ENCODE data around the gene DEFB121. TPM values are rescaled to one million over a fixed set of nuclear protein-coding genes. Genes with fewer than 3 reads are reported as not detected.
"Not testable (repeated sequence)": the region's sequence is repeated elsewhere in the genome, so short reads cannot be mapped to it uniquely, and the experiment has no call there.

The DEFB121 gene
- polyA plus RNA-seq, 1 donor (not counting 4 experiments of a cell fraction or from before 2014, with no cell fraction given), result not detected

DNA sequence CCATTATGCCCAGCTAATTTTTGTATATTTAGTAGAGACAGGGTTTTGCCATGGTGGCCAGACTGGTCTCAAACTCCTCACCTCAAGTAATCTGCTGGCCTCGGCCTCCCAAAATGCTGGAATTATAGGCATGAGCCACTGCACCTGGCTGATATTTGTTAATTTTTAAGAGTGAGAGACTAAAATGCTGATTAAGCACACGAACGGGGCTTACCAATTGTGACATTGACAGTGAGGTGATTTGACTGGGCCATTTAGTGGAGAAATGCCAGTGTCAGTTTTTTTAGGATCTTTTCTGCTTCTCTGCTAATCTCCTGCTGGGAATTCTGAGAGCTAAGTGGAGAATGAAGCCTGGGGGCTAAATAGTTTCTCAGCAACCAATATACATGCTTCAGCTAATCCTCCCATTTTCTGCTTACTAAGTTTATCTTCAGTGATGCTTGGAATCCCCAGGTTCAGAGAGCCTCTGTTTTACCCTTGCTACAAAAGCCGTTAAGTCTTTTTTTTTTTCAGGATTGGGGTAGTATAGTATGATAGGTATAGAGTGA lies 24.6 kb upstream of the DEFB121 start:
- DNase-seq (ENCODE audit: low read depth, low spot score) (no peak), FAIRE-seq (no peak)
- dilution Hi-C loops (cut with MboI; ENCODE audit: extremely low pct_ligation_motif_present, low sequenced_read_pairs), result no loop called here
- H4K20me1 ChIP-seq (ENCODE audit: control insufficient read depth, extremely low read depth, insufficient read depth, low read length), result no peaks in the 10 kb centered on the region
- no peaks in the 10 kb centered on the region for H3K4me1 ChIP-seq (ENCODE audit: control insufficient read depth, extremely low read depth, insufficient read depth, low read length)
- no peaks in the 10 kb centered on the region for H3K27me3 ChIP-seq (ENCODE audit: control insufficient read depth, extremely low read depth, insufficient read depth, low read length)
- no peak overlapping the region for H3K27ac ChIP-seq (ENCODE audit: control insufficient read depth, insufficient read depth, low read length)
- H3K36me3 ChIP-seq (ENCODE audit: control insufficient read depth in 2 of 2, extremely low read depth in 1 of 2, insufficient read depth in 2 of 2, low read length in 2 of 2), result no peaks in the 10 kb centered on the region
- H2AFZ ChIP-seq (ENCODE audit: control insufficient read depth, low read length), result no peak overlapping the region
- H3K4me3 ChIP-seq (ENCODE audit: control insufficient read depth in 2 of 3, extremely low read depth in 1 of 3, insufficient read depth in 2 of 3, low read depth in 1 of 3, low read length in 3 of 3), result no peak overlapping the region
- H3K9ac ChIP-seq (ENCODE audit: control insufficient read depth, extremely low read depth, insufficient read depth, low read length), result no peak overlapping the region
- H3K79me2 ChIP-seq (ENCODE audit: control insufficient read depth, insufficient read depth, low read length), result no peaks in the 10 kb centered on the region
- no peak overlapping the region for H3K4me2 ChIP-seq (ENCODE audit: control insufficient read depth, extremely low read depth, insufficient read depth, low read depth, low read length)
- no peaks in the 10 kb centered on the region for H3K9me1 ChIP-seq (ENCODE audit: control insufficient read depth, extremely low read depth, insufficient read depth, low read length)
- no peak for TF ChIP-seq EZH2 (IDR thresholded peaks at IDR 0.05; ENCODE audit: low read length)
- TF ChIP-seq, protein P1, sequence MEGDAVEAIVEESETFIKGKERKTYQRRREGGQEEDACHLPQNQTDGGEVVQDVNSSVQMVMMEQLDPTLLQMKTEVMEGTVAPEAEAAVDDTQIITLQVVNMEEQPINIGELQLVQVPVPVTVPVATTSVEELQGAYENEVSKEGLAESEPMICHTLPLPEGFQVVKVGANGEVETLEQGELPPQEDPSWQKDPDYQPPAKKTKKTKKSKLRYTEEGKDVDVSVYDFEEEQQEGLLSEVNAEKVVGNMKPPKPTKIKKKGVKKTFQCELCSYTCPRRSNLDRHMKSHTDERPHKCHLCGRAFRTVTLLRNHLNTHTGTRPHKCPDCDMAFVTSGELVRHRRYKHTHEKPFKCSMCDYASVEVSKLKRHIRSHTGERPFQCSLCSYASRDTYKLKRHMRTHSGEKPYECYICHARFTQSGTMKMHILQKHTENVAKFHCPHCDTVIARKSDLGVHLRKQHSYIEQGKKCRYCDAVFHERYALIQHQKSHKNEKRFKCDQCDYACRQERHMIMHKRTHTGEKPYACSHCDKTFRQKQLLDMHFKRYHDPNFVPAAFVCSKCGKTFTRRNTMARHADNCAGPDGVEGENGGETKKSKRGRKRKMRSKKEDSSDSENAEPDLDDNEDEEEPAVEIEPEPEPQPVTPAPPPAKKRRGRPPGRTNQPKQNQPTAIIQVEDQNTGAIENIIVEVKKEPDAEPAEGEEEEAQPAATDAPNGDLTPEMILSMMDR (optimal IDR thresholded peaks at IDR 0.05 in 1 of 3, IDR thresholded peaks at IDR 0.05 in 1 of 3, conservative IDR thresholded peaks at IDR 0.05 in 1 of 3; ENCODE audit: extremely low read depth in 1 of 3, insufficient read depth in 2 of 3, low read length in 3 of 3), result no peak
- no peaks in the 10 kb centered on the region for H3K9me3 ChIP-seq (ENCODE audit: control insufficient read depth, low read depth, low read length)

DNA sequence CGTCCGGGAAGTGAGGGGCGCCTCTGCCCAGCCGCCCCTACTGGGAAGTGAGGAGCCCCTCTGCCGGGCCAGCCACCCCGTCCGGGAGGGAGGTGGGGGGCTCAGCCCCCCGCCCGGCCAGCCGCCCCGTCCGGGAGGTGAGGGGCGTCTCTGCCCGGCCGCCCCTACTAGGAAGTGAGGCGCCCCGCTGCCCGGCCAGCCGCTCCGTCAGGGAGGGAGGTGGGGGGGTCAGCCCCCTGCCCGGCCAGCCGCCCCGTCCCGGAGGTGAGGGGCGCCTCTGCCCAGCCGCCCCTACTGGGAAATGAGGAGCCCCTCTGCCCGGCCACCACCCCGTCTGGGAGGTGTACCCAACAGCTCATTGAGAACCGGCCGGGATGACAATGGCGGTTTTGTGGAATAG lies 21.6 kb upstream of the DEFB121 start:
- H3K9me1 ChIP-seq (ENCODE audit: control insufficient read depth, extremely low read depth, insufficient read depth, low read length); H4K20me1 ChIP-seq (ENCODE audit: control insufficient read depth, extremely low read depth, insufficient read depth, low read length); H3K9ac ChIP-seq (ENCODE audit: control insufficient read depth, extremely low read depth, insufficient read depth, low read length); H3K4me3 ChIP-seq (ENCODE audit: control insufficient read depth in 2 of 3, extremely low read depth in 1 of 3, insufficient read depth in 2 of 3, low read depth in 1 of 3, low read length in 3 of 3); H3K36me3 ChIP-seq (ENCODE audit: control insufficient read depth in 2 of 2, extremely low read depth in 1 of 2, insufficient read depth in 2 of 2, low read length in 2 of 2); FAIRE-seq; H3K4me1 ChIP-seq (ENCODE audit: control insufficient read depth, extremely low read depth, insufficient read depth, low read length); H3K27me3 ChIP-seq (ENCODE audit: control insufficient read depth, extremely low read depth, insufficient read depth, low read length); H3K9me3 ChIP-seq (ENCODE audit: control insufficient read depth, low read depth, low read length); H3K27ac ChIP-seq (ENCODE audit: control insufficient read depth, insufficient read depth, low read length); DNase-seq (ENCODE audit: low read depth, low spot score); H2AFZ ChIP-seq (ENCODE audit: control insufficient read depth, low read length); H3K79me2 ChIP-seq (ENCODE audit: control insufficient read depth, insufficient read depth, low read length); H3K4me2 ChIP-seq (ENCODE audit: control insufficient read depth, extremely low read depth, insufficient read depth, low read depth, low read length); dilution Hi-C loops (cut with MboI; ENCODE audit: extremely low pct_ligation_motif_present, low sequenced_read_pairs): not testable (repeated sequence)

DNA sequence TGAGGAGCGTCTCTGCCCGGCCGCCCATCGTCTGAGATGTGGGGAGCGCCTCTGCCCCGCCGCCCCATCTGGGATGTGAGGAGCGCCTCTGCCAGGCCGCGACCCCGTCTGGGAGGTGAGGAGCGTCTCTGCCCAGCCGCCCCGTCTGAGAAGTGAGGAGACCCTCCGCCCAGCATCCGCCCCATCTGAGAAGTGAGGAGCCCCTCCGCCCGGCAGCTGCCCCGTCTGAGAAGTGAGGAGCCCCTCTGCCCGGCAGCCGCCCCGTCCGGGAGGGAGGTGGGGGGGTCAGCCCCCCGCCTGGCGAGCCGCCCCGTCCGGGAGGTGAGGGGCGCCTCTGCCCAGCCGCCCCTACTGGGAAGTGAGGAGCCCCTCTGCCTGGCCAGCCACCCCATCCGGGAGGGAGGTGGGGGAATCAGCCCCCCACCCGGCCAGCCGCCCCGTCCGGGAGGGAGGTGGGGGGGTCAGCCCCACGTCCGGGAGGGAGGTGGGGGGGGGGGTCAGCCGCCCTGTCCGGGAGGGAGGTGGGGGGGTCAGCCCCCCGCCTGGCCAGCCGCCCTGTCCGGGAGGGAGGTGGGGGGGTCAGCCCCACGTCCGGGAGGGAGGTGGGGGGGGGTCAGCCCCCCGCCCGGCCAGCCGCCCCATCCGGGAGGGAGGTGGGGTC lies 21.0 kb upstream of the DEFB121 start:
- H3K4me3 ChIP-seq (ENCODE audit: control insufficient read depth in 2 of 3, extremely low read depth in 1 of 3, insufficient read depth in 2 of 3, low read depth in 1 of 3, low read length in 3 of 3); H3K9me3 ChIP-seq (ENCODE audit: control insufficient read depth, low read depth, low read length); H3K27me3 ChIP-seq (ENCODE audit: control insufficient read depth, extremely low read depth, insufficient read depth, low read length); H3K4me2 ChIP-seq (ENCODE audit: control insufficient read depth, extremely low read depth, insufficient read depth, low read depth, low read length); dilution Hi-C loops (cut with MboI; ENCODE audit: extremely low pct_ligation_motif_present, low sequenced_read_pairs); H3K36me3 ChIP-seq (ENCODE audit: control insufficient read depth in 2 of 2, extremely low read depth in 1 of 2, insufficient read depth in 2 of 2, low read length in 2 of 2); H4K20me1 ChIP-seq (ENCODE audit: control insufficient read depth, extremely low read depth, insufficient read depth, low read length); H3K4me1 ChIP-seq (ENCODE audit: control insufficient read depth, extremely low read depth, insufficient read depth, low read length); H2AFZ ChIP-seq (ENCODE audit: control insufficient read depth, low read length); H3K9me1 ChIP-seq (ENCODE audit: control insufficient read depth, extremely low read depth, insufficient read depth, low read length); H3K79me2 ChIP-seq (ENCODE audit: control insufficient read depth, insufficient read depth, low read length); H3K27ac ChIP-seq (ENCODE audit: control insufficient read depth, insufficient read depth, low read length); H3K9ac ChIP-seq (ENCODE audit: control insufficient read depth, extremely low read depth, insufficient read depth, low read length); FAIRE-seq; DNase-seq (ENCODE audit: low read depth, low spot score): not testable (repeated sequence)

Measured in keratinocyte (primary cell).